Stomach (tissue), 4 donors: Measurements from ENCODE around the gene NKIRAS1.

Experiments used
- EP300 ChIP-seq: sonication (generic); formaldehyde crosslinking; IDR thresholded peaks from one replicate; pipeline ENCODE4 v1.6.1; 2017; ENCODE audit warnings: antibody characterized with exemption
- POLR2A ChIP-seq, 4 donors: fragments of 450-650 bp; IDR thresholded peaks; one replicate each; pipeline ENCODE4 v1.6.1; 2016; ENCODE audit warnings: antibody characterized with exemption in 4 of 4, control low read depth in 2 of 4, mild to moderate bottlenecking in 1 of 4, moderate library complexity in 1 of 4
- POLR2AphosphoS5 ChIP-seq, 3 donors: sonication (generic); formaldehyde crosslinking; IDR thresholded peaks; one replicate each; pipeline ENCODE4 v1.6.1; 2016; ENCODE audit warnings: antibody characterized with exemption in 3 of 3
- TF ChIP-seq, protein P1 (sequence below), 7 experiments: fragments of 450-650 bp in 4 of 7; fragments of 200-600 bp in 3 of 7; sonication (generic) in 3 of 7; IDR thresholded peaks; one replicate each; pipeline ENCODE4 v1.5.1; 2016 to 2019; ENCODE audit warnings: antibody characterized with exemption in 7 of 7, control low read depth in 2 of 7, mild to moderate bottlenecking in 1 of 7

DNA sequence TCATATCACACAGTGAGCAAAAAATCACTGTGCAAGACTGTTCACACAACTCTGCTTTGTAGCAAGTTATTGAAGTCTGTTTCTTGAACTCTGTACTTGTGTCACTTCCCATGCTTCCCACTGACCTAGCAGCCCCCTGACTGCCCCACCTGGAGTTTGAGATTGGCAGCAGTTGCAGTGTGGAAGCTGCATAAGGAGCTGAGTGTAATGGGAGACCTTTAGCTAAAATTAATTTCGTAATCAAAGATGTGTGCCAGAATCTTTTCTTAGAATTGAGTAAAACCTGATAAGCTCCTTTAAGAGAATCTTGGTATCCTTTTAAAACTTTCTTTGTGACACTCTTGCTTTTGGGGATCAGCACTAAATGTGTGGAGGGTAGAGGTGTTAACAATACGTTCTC, 42.8 kb downstream of the NKIRAS1 start:
- TF ChIP-seq, protein P1, sequence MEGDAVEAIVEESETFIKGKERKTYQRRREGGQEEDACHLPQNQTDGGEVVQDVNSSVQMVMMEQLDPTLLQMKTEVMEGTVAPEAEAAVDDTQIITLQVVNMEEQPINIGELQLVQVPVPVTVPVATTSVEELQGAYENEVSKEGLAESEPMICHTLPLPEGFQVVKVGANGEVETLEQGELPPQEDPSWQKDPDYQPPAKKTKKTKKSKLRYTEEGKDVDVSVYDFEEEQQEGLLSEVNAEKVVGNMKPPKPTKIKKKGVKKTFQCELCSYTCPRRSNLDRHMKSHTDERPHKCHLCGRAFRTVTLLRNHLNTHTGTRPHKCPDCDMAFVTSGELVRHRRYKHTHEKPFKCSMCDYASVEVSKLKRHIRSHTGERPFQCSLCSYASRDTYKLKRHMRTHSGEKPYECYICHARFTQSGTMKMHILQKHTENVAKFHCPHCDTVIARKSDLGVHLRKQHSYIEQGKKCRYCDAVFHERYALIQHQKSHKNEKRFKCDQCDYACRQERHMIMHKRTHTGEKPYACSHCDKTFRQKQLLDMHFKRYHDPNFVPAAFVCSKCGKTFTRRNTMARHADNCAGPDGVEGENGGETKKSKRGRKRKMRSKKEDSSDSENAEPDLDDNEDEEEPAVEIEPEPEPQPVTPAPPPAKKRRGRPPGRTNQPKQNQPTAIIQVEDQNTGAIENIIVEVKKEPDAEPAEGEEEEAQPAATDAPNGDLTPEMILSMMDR (IDR thresholded peaks at IDR 0.05) = no peak
- TF ChIP-seq POLR2A (IDR thresholded peaks at IDR 0.05) (no peak), POLR2AphosphoS5 (IDR thresholded peaks at IDR 0.05) (no peak), EP300 (no peak)
